Measurements from ENCODE around the gene MYL3. TPM values are rescaled to one million over a fixed set of nuclear protein-coding genes. Genes with fewer than 3 reads are reported as not detected.

The MYL3 gene
- total and polyA plus RNA-seq, 9 donors: 0.63 to 10.8 (median 4.2) TPM

DNA sequence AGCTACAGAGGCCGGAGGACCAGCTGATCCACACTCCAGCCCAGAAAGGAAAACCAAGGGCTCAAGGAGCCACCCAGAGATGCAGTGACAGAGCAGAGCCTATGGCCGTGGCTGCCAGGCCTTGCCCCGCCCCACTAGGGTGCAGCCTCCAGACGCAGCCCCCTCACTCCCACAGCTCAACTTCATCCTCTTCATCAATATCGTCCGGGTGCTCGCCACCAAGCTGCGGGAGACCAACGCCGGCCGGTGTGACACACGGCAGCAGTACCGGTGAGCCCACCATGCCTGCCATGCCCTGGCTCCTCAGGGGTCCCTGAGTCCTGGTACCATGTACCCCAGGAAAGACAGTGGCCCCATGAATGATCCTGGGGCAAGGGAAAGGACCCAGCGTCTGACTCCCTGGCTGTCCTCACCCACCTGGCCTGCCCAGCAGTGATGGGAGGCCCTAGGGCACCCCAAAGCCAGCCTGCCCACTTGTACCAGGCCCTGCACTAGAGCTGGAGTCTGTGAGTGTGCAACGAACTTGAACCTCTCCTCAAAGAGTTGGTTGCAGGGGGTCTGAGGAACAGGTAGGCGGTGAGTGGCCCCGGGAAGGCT lies 38.4 kb upstream of the MYL3 start:
- H3K27ac ChIP-seq: no peak overlapping the region
- no peaks in the 10 kb centered on the region for H3K9me3 ChIP-seq
- no peak for TF ChIP-seq EP300 (IDR thresholded peaks at IDR 0.05)
- TF ChIP-seq POLR2A (IDR thresholded peaks at IDR 0.05): no peak
- TF ChIP-seq, protein P1, sequence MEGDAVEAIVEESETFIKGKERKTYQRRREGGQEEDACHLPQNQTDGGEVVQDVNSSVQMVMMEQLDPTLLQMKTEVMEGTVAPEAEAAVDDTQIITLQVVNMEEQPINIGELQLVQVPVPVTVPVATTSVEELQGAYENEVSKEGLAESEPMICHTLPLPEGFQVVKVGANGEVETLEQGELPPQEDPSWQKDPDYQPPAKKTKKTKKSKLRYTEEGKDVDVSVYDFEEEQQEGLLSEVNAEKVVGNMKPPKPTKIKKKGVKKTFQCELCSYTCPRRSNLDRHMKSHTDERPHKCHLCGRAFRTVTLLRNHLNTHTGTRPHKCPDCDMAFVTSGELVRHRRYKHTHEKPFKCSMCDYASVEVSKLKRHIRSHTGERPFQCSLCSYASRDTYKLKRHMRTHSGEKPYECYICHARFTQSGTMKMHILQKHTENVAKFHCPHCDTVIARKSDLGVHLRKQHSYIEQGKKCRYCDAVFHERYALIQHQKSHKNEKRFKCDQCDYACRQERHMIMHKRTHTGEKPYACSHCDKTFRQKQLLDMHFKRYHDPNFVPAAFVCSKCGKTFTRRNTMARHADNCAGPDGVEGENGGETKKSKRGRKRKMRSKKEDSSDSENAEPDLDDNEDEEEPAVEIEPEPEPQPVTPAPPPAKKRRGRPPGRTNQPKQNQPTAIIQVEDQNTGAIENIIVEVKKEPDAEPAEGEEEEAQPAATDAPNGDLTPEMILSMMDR (IDR thresholded peaks at IDR 0.05): no peak
- no peaks in the 10 kb centered on the region for H3K36me3 ChIP-seq
- no peak overlapping the region for H3K4me3 ChIP-seq
- H3K27me3 ChIP-seq: no peaks in the 10 kb centered on the region
- H3K4me1 ChIP-seq (ENCODE audit: insufficient read depth): peaks cover 2% of the 10 kb centered on the region
- WGBS, 3 donors: 90 to 93% (median 93%) methylated on average over 17 of the region's 17 CpGs
- intact Hi-C loops (cut with DNase I): loop anchor here in 1 of 4 donors (5.0 kb wide), 1 partner anchor 34 kb away; no protein-coding TSS in a partner anchor
- DNase-seq: peak in 1 of 5 donors; percentile 31

DNA sequence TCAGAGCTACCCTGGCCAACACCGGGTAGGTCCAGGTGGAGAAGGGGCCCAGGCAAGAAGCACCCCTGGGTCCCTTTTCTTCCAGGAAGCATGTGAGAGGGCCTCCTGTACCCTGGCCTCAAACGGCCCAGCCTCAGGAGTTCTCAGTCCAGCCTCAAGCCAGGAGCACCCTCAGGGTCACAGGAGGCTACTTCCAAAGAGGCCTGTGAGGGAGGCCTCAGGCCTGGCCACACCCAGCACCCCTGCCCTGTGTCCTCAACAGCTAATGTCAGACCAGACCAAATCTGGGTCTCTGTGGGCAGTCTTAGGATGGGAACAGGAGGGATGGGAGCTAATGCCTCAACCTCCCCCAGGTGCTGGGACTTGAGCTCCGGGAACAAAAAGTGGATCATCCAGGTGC lies 37.8 kb upstream of the MYL3 start:
- no peak overlapping the region for H3K27ac ChIP-seq
- TF ChIP-seq POLR2A (IDR thresholded peaks at IDR 0.05): no peak
- TF ChIP-seq, protein P1 (IDR thresholded peaks at IDR 0.05): no peak
- TF ChIP-seq EP300 (IDR thresholded peaks at IDR 0.05): no peak
- no peaks in the 10 kb centered on the region for H3K27me3 ChIP-seq
- no peaks in the 10 kb centered on the region for H3K36me3 ChIP-seq
- intact Hi-C loops (cut with DNase I): loop anchor here in 1 of 4 donors (5.0 kb wide), 1 partner anchor 34 kb away; no protein-coding TSS in a partner anchor
- peak in 1 of 5 donors; percentile 11 for DNase-seq
- WGBS, 3 donors: 78 to 79% (median 79%) methylated on average over 3 of the region's 3 CpGs
- H3K4me1 ChIP-seq (ENCODE audit: insufficient read depth): peaks cover 2% of the 10 kb centered on the region
- H3K4me3 ChIP-seq: no peak overlapping the region
- H3K9me3 ChIP-seq: no peaks in the 10 kb centered on the region

DNA sequence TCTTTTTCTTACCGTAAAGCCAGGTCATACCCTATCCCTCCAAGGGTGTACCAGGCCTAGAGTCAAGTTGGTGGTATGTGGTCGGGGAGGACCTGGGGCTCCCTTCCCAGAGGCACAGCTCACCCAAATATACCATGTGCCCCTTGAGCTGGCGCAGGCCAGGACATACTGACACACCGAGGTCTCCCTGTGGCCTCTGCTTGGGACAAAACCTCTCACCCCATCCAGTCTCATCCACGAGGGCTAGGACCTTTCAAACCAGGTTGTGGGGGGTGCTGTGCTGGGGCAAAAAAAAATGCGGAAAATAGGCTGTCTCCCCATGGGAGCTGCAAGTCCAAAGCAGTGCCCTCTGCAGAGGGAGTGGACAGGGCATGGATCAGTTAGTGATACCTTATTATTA lies 37.1 kb upstream of the MYL3 start:
- Histone ChIP-seq H3K9me3 (no peaks in the 10 kb centered on the region), H3K4me1 (ENCODE audit: insufficient read depth) (peaks cover 2% of the 10 kb centered on the region), H3K36me3 (no peaks in the 10 kb centered on the region), H3K4me3 (no peak overlapping the region), H3K27ac (no peak overlapping the region), H3K27me3 (no peaks in the 10 kb centered on the region)
- DNase-seq: peak in 1 of 5 donors; percentile 23
- intact Hi-C loops (cut with DNase I): loop anchor here in 1 of 4 donors (5.0 kb wide), 1 partner anchor 33 kb away; no protein-coding TSS in a partner anchor
- TF ChIP-seq EP300 (IDR thresholded peaks at IDR 0.05): no peak
- TF ChIP-seq POLR2A (IDR thresholded peaks at IDR 0.05): no peak
- TF ChIP-seq, protein P1 (IDR thresholded peaks at IDR 0.05): no peak
- WGBS, 3 donors: 88 to 93% (median 93%) methylated on average over 6 of the region's 6 CpGs

DNA sequence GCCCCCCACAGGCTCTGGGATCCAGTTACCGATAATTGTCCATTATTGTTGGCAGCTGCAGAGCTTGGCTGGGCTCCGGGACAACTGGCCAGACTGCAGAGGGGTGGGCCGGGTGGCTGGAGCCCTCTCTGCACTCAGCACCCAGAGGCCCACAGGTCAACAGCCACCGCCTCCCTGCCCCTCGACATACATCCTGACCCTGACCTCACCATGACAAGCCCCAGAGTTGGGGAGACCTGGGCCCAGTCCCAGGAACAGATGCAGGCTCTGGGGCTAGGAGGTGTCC lies 36.7 kb upstream of the MYL3 start:
- WGBS, 3 donors: 51 to 80% (median 71%) methylated on average over 5 of the region's 5 CpGs
- no peaks in the 10 kb centered on the region for H3K9me3 ChIP-seq
- no peaks in the 10 kb centered on the region for H3K36me3 ChIP-seq
- H3K4me3 ChIP-seq: no peak overlapping the region
- no peak for TF ChIP-seq POLR2A (IDR thresholded peaks at IDR 0.05)
- TF ChIP-seq, protein P1 (IDR thresholded peaks at IDR 0.05): no peak
- TF ChIP-seq EP300 (IDR thresholded peaks at IDR 0.05): no peak
- peaks cover 2% of the 10 kb centered on the region for H3K4me1 ChIP-seq (ENCODE audit: insufficient read depth)
- H3K27me3 ChIP-seq: no peaks in the 10 kb centered on the region
- no peak overlapping the region for H3K27ac ChIP-seq
- DNase-seq: peak in 1 of 5 donors; percentile 37
- intact Hi-C loops (cut with DNase I): loop anchor here in 1 of 4 donors (5.0 kb wide), 1 partner anchor 33 kb away; no protein-coding TSS in a partner anchor
